RKO (cell line): ENCODE measurements around the gene CCDC142.
"Not testable (repeated sequence)": the region's sequence is repeated elsewhere in the genome, so short reads cannot be mapped to it uniquely, and the experiment has no call there.

Source experiments
- DNase-seq: peaks from one replicate; pipeline ENCODE4 v3.0.0-alpha.2; 2016; ENCODE audit warnings: low spot score

CCDC142 gene

DNA sequence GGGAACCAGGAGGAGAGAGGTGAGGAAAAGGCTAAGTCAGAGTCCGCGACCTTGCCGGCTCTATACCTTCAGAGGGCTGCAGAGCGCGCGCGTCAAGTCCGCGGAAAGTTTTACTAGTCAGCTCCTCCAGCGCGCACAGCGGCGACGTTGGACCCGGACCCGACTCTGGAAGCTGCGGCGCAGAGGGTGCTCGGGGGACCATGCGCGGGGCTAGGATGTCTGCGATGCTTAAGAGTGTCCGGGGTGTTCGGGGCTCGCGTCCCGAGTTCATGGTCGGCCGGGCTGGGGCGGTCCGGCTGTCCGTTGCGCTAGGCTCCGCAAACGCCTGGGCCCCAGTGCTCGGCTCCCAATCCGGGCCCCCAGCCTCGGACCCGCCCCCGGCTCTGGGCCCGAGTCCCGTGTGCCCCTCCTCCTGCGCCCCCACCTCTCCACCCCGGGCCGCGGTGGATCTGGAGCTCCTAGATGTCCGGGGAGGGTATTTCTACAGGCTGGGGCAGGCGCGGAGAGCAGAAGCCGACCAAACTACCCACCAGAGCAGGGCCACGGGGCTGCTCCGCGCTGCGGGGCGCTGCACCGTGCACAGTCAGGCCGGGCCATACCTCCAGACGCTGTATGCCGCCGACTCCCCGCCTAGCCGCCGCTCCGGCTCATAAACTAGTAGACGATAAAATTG is 16.6 kb upstream of the CCDC142 start, which contains the start of gene LBX2:
Gene LBX2 (minus strand): TSS at position 337 of the 673 bp plus-strand sequence. CDS start 66 bp downstream, at position 271.
- no peak for DNase-seq

DNA sequence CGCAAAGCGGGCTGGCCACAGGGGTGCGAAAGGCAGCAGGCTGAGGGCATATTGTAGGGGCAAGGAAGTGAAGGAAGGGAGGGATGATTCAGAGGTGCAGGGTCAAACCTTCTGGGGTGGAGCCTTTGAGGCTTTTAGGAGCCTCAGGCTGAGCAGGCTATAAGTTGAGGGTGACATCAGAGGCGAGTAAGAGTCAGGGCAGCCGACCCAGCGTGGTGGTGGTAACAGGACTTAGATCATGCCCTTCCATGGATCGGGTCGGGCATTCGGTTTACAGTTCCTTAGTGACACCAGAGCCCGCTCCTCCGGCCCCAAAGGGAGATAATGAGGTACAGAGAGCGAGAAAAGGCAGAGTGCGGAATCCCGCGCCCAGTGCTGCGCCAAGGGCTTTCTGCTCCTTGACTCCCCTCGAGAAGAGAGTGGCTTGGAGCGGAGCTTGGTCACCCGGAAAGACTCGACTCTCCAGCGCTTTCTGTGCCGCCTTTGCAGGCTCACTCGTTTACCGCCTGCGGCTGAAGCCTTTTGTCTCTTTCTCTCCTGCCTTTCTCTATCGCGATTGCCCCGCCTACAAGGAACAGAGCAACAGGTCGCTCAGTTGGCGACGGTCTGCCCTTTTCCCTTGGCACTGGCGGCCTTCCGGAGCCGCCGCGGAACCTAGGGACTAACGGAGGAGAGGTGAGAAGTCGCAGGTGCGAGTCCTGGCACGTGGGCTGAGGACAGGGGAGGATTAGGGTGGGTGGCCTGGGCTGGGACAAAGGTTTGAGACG is 15.9 kb upstream of the CCDC142 start:
- peak; percentile 44 for DNase-seq

DNA sequence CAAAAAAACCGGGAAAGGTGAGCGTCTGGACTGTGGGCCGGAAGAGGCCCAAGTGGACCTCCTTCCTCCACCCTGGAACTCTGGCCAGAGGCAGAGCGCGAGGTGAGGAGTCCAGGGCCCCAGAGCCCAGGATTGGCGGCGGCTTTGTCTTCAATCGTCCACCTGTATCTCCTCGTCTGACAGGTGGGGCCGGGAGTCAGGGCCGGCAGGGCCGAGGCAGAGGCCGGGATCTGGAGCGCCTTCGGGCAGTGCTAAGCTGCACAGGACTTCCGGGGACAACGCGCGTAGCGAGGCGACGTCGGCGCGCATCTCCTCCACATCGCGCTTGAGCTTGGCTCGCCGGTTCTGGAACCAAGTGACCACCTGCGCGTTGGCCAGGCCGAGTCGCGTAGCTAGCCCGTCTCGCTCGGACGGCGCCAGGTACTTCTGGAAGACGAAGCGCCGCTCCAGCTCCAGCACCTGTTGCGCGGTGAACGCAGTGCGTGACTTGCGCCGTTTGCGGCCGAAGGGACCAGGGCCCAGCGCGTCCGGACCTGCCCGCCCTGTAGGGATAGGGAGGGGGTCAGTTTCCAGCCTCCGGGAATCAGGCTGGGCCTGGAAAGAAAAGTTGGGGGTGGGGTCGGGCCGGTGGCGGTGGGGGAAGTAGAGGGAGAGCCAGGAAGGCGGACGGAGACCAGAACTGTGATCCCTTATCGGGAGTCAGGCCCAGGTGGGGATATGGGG is 15.1 kb upstream of the CCDC142 start:
- DNase-seq: no peak

DNA sequence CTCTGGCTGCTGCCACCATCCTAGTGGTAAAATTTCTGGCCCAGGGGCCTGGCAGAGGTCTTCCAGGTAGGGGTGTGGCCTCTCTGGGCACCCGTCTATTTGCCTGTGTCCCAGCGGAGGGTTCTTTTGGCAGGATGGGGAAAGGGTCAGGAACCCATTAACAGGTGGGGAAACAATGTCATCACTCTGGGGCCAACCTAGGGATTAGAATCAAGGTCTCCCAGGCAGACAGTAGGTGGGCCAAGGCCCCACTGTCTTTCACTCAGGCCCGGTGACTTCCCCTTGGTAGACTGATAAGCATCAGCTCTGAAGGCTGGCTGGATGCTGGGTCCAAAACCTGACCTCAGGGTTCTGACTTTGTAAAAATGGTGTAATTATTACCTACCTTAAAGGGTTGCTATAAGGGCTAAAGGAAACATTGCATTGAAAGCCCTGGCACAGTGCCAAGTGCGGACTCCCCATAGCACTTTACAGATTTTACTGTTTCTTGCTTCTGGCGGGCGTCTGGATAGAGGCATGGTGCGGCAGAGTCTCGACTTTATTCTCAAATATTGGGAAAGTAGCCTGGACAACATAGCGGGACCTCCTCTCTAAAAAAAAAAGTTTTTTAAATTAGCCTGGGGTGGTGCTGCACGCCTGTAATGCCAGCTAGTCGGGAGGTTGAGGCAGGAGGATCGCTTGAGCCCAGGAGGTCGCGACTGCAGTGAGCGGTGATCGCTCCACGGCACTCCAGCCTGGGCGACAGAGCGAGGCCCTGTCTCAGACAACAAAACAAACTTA is 14.4 kb upstream of the CCDC142 start:
- DNase-seq: no peak

DNA sequence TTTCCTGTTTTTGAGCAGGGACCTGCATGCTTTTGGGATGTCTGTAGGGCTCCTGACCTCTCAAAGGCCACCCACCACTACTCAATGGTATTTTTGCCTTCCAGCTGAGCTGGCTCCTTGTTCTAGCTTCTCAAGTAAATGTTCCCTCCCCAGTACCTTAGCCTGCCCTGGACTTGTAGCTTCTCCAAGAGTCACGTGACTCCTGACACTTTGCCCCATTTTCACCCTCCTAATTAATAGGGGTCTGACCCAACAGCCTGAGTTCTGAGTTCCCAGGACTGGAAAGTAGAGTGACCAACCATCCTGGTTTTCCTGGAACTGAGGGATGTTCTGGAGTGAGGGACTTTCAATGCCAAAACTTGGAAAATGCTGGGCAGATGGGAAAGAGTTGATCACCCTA is 12.6 kb upstream of the CCDC142 start:
- DNase-seq: no peak

DNA sequence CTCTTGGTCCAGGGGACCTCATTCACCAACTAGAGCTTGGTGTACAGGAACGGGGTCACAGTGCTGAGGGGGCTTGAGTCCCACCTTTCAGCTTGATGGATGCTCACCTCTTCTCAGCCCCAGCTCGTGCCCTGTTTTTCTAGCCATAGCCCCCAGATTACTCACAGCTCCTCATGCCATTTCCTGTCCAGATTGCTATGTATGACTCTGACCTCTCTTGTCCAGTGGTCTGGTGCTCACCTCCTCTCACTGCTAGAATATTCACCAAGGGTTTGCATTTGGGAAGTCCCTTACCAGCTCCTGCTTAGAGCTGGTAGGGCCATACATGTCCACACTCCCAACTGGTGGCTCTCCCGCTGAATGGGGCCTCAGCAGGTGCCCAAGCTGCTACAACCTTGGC is 10.7 kb upstream of the CCDC142 start:
- DNase-seq: no peak

DNA sequence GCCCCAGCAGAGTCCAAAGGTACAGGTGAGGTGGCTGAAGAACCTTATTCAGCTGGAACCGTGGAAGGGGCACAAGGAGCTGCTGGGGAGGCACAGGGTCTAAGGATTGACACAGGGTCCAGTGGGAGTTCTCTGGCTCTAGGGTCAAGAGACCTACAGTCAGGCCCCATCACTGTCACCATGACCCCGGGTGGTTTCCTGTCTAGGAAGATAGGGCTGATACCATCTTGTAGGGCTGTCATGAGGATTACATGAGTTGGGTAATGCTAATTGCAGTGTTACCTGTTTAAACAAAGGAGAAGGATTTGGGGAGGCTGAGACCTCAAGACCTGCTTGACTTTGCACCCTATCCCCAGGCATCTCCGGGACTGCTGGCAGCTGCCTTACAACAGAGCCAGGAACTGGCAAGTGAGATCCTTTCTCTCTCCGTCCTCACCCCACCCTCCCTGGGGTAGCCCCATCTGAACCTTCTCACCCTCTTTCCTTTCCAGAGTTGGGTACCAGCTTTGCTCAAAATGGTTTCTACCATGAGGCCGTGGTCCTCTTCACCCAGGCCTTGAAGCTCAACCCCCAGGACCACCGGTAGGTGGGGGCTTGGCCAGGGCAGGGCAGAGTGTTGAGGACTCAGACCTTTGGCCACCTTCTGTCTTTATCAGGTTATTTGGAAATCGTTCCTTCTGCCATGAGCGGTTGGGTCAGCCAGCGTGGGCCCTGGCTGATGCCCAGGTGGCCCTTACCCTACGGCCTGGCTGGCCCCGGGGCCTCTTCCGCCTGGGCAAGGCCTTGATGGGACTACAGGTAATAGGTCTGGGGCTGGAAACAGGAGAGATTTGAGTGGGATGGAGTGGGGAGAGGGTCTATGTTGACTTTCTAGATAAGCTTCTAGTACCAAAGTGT is 9.1 kb upstream of the CCDC142 start:
- no peak for DNase-seq

DNA sequence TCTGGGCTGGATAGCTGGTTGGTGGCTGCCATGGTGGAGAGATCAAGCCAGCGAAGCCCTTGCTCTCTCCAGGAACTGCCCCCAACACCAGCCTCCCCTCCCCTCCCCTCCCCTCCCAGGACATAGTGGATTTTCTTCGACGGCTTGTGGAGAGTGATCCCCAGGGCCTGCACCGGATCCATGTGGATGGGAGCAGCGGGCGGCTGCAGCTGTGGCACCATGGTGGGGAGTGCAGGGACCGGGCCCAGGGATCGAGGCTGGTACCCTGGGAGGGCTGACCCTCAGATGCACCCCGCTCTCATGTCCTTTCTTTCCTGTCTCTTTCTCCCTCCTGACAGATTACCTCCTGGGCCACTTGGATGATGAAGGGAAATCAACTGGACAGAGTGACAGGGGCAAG is 7.1 kb upstream of the CCDC142 start:
- no peak for DNase-seq

DNA sequence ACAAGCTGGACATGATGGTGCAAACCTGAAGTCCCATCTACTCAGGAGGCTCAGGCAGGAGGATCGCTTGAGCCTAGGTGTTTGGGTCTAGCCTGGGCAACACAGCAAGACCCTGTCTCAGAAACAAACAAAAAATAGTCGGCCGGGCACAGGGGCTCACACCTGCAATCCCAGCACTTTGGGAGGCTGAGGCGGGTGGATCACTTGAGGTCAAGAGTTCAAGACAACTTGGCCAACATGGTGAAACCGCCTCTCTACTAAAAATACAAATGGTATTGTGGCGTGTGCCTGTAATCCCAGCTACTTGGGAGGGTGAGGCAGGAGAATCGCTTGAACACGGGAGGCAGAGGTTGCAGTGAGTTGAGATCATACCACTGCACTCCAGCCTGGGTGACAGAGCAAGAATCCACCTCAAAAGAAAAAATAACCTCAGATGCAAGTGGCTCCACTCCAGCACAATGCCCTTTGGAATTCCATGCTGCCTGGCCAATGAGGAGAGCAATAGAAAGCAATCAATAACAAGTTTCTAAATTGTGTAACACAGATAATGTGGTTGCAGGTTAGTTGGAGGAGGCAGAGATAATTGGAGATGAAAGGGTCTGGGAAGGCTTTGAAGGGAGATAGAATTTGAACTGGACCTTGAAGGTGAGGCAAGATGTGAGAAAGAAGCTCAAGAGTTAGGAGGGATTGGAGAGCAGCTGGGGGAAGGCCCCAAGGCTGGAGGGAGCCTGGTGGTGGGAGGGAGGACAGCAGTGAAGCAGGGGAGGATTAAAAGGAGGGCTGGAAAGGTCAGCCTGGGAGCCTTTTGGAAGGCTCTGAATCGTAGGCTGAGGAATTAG is 6.1 kb upstream of the CCDC142 start:
- no peak for DNase-seq

DNA sequence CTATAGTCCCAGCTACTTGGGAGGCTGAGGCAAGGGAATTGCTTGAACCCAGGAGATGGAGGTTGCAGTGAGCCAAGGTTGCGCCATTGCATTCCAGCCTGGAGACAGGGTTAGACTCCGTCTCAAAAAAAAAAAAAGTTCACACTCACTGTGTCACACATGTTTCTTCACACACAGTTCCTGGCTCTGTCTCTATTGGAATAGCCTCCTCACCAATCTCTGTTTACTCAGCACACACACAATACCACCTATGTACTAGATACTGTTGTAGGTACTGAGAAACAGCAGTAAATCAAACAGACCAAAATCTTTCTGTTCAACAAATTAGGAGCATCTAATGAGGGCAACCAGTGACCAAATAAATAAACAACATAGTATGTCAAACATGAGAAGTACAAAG is 3.3 kb upstream of the CCDC142 start:
- DNase-seq: no peak

DNA sequence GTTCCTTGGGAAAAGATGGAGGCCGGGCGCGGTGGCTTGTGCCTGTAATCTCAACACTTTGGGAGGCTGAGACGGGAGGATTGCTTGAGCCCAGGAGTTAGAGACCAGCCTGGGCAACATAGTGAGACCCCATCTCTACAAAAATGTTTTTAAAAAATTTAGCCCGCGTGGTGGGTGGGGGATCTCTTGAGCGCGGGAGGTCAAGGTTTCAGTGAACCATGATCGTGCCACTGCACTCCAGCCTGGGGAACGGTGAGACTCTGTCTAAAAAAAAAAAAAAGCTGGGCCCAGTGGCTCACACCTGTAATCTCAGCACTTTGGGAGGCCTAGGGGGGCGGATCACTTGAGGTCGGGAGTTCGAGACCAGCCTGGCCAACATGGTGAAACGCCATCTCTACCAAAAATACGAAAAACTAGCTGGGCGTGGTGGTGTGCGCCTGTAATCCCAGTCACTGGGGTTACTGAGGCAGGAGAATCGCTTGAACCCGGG is 922 bp upstream of the CCDC142 start:
- DNase-seq: not testable (repeated sequence)

DNA sequence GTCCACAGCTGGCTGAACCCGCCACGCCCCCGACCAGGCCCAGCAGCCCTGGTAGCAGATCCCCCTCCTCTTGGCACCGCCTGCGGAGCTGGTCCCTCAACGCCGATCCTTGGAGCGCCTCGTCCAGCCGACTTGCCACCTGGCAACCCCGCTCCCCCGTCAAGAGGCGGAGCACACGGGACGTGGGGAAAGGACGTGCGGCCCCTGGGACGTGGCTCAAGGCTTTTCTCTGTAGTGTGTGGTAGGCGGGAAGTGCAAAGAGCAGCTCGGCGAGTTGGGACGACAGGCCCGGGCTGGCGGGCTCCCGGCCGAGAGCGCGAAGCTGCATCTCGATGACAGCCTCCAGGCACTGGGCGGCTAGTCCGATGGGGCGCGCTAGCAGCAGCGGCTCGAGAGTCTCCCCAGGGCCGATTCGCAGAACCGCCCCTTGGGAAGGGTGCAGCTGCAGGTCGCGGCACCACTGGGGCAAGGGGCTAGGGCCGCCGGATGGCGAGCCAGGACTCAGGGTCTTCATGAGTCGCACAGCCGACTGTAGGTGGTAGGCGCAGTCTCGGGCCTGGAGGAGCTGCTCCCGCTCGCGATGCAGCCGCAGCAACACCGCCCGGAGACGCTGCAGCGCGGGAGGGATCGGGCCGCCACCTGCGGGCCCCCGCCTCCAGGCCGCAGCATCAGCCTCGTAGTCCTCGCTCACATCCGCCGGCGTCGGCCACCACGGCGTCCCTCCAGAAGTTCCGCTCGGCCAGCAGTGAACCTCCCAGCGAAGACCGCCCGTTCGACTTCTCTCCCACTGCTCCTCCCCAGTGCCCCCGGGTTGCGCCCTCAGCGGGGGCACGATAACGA is 617 bp downstream of the CCDC142 start:
- peak; percentile 59 for DNase-seq

DNA sequence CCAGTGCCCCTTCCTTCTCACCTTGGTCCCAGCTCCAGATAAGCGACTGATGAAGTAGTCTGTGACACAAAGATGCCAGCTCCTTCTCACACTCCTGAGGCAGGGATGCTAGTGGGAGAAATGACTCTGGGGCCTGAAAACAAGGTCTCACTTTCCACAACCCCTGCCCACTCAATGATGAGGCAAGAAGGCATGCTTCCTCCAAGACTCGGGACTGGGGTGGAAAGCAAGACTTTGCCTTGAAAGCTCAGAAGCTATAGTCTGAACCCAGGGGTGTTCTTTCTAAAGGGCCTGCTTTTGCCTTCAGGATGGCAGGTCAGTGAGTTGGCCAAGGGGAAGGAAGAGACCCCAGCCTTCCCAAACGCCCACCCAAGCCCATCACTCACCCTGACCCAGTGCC is 1.4 kb downstream of the CCDC142 start:
- DNase-seq: no peak

DNA sequence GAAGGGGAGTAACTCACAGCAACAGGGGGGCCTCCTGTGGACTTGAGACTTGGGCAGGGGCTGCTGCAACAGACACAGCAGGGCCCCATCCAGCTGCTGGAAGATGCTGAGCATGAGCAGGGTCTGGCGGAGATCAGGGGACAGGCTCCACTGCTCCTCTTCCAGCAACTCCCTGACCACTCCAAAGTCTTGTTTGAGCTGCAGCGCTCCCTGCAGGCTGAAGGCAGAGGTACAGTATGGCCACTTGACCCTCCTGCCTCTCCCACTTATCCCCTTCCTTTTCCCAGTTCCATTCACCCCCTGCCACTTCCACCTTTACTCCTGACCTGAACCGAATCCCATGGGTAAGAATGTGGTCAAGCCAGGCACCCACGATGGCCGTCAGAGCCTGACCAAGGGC is 7.9 kb downstream of the CCDC142 start:
- DNase-seq: no peak

DNA sequence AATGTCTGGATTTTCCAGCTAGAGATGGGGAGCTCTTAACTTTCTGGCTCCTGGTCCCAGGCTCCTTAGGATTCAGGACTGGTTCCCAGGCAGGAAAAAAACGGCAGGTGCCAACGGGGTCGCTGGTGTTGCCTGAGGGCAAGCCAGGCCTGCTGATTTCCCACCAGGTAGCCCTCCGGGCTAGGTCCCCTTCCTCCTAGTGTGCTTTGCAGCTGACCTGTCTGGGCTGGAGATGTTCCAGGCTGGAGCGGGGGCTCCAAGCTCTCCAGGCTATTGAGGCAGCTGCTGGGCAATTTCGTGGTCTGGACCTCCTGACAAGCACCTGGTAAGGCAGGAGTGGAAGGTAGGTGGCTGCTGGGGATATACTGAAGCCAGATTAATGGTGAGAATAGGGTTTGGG is 8.3 kb downstream of the CCDC142 start:
- no peak for DNase-seq

DNA sequence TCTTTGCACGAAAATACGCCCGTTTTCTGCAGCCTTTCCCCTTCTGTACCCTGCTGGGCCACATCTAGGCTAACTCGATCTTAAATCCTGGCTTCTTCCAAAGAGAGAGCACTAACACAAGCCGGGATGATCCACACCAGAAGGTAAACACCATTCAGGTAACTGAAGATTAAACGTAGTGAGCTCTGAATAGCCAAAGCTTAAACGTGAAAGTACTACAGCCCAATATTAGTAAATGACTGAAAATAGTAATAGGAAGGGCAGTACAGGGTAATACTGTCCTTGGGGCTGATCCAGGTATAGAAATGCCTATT is 9.9 kb downstream of the CCDC142 start:
- DNase-seq: no peak

DNA sequence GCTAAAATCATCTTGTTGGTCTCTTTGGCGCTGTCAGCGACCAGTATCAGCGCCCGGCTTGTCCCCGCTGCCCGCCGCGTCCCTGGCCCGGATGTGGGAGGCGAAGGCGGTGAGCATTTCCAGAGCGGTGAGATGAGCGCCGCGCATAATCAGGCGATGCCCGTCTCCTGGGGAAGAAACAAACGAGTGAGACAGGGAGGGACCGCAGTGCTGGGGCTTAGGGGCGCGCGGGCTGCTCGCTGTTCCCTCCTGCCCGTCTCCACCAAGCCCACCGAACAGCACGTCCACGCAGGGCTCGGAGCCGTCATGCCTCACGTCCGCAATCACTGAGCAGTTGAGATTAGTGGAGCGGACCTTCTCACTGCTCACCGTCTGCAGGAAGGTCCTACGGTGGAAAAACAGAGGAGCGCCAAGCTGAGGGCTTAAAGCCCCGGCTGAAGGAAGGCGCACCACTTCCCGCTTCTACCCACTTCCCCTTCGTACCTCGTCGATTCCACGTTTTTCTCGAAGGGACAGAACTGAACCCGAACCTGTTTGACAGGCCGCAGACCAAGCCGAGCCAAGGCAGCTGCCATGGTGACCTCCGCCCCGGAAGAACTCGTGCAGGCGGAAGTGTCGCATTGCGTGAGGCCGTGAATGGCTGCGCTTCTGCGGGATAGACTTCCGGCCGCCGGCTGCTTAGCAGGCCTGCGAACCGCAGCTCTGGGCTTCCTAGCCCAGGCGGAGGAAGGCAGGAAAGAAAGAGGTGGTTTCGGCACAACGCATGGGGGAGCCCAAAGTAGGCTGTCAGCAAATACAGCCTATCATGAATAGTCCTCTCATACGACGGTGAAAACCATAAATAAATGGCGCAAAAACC is 10.5 kb downstream of the CCDC142 start, which contains the start of gene MRPL53:
Gene MRPL53 (minus strand): TSS at position 595 of the 859 bp plus-strand sequence. CDS start 20 bp downstream, at position 575.
- peak; percentile 93 for DNase-seq
